ENCODE results near the gene BCL2L14.

BCL2L14 gene

GRCh38 chr12:12070674-12071656 lies at the start of gene BCL2L14:
Gene BCL2L14 (plus strand): TSS chr12:12070939. CDS start chr12:12079306, 8,367 bp downstream.
- DNase-seq (ENCODE audit: low read depth): no peak

- DNase-seq (ENCODE audit: low read depth): no peak
Measured at GRCh38 chr12:12022306-12022936, 48.3 kb upstream of the BCL2L14 start.

- no peak for DNase-seq (ENCODE audit: low read depth)
Measured at GRCh38 chr12:12023456-12023855, 47.3 kb upstream of the BCL2L14 start.

- DNase-seq (ENCODE audit: low read depth): peak; percentile 35
Measured at GRCh38 chr12:12024911-12025682, 45.6 kb upstream of the BCL2L14 start.

- no peak for DNase-seq (ENCODE audit: low read depth)
Measured at GRCh38 chr12:12025799-12026386, 44.8 kb upstream of the BCL2L14 start.

GRCh38 chr12:12028668-12029402 lies 41.9 kb upstream of the BCL2L14 start:
- DNase-seq (ENCODE audit: low read depth): no peak

GRCh38 chr12:12029653-12030052 lies 41.1 kb upstream of the BCL2L14 start:
- DNase-seq (ENCODE audit: low read depth): no peak

- no peak for DNase-seq (ENCODE audit: low read depth)
Measured at GRCh38 chr12:12032260-12032791, 38.4 kb upstream of the BCL2L14 start.

- DNase-seq (ENCODE audit: low read depth): peak; percentile 58
Measured at GRCh38 chr12:12032851-12033797, 37.6 kb upstream of the BCL2L14 start.

- no peak for DNase-seq (ENCODE audit: low read depth)
Measured at GRCh38 chr12:12033824-12034223, 36.9 kb upstream of the BCL2L14 start.

GRCh38 chr12:12034344-12034743 lies 36.4 kb upstream of the BCL2L14 start:
- DNase-seq (ENCODE audit: low read depth): no peak

- no peak for DNase-seq (ENCODE audit: low read depth)
Measured at GRCh38 chr12:12035229-12035628, 35.5 kb upstream of the BCL2L14 start.

- no peak for DNase-seq (ENCODE audit: low read depth)
Measured at GRCh38 chr12:12036901-12037300, 33.8 kb upstream of the BCL2L14 start.

GRCh38 chr12:12039897-12040296 lies 30.8 kb upstream of the BCL2L14 start:
- no peak for DNase-seq (ENCODE audit: low read depth)

- no peak for DNase-seq (ENCODE audit: low read depth)
Measured at GRCh38 chr12:12046401-12046800, 24.3 kb upstream of the BCL2L14 start.

GRCh38 chr12:12047682-12048081 lies 23.1 kb upstream of the BCL2L14 start:
- DNase-seq (ENCODE audit: low read depth): no peak

GRCh38 chr12:12048266-12048665 lies 22.5 kb upstream of the BCL2L14 start:
- DNase-seq (ENCODE audit: low read depth): no peak

- no peak for DNase-seq (ENCODE audit: low read depth)
Measured at GRCh38 chr12:12048714-12049113, 22.0 kb upstream of the BCL2L14 start.

GRCh38 chr12:12051668-12052067 lies 19.1 kb upstream of the BCL2L14 start:
- DNase-seq (ENCODE audit: low read depth): no peak

GRCh38 chr12:12054993-12055392 lies 15.7 kb upstream of the BCL2L14 start:
- no peak for DNase-seq (ENCODE audit: low read depth)
